Subcutaneous adipose tissue (tissue), 4 donors: ENCODE data around the gene SULT1A1. TPM values are rescaled to one million over a fixed set of nuclear protein-coding genes. Genes with fewer than 3 reads are reported as not detected.

Experiments
- total RNA-seq, 4 donors: library from RNA; depleted of rRNA; stranded (reverse); fragments of >200 nt; gene quantifications; one replicate each; pipeline ENCODE4 v1.1.0, GENCODE V29; 2016
- TF ChIP-seq, protein P1 (sequence below): fragments of 450-650 bp; IDR thresholded peaks from one replicate; pipeline ENCODE4 v1.5.1; 2016; ENCODE audit warnings: low read depth, mild to moderate bottlenecking, control low read depth, antibody characterized with exemption, moderate library complexity

Gene SULT1A1
- total RNA-seq, 4 donors from 2014 or later, result 15.8 to 51.3 (median 35.4) TPM

- TF ChIP-seq, protein P1, sequence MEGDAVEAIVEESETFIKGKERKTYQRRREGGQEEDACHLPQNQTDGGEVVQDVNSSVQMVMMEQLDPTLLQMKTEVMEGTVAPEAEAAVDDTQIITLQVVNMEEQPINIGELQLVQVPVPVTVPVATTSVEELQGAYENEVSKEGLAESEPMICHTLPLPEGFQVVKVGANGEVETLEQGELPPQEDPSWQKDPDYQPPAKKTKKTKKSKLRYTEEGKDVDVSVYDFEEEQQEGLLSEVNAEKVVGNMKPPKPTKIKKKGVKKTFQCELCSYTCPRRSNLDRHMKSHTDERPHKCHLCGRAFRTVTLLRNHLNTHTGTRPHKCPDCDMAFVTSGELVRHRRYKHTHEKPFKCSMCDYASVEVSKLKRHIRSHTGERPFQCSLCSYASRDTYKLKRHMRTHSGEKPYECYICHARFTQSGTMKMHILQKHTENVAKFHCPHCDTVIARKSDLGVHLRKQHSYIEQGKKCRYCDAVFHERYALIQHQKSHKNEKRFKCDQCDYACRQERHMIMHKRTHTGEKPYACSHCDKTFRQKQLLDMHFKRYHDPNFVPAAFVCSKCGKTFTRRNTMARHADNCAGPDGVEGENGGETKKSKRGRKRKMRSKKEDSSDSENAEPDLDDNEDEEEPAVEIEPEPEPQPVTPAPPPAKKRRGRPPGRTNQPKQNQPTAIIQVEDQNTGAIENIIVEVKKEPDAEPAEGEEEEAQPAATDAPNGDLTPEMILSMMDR, result no peak
Observed at GRCh38 chr16:28573738-28574718, 35.8 kb downstream of the SULT1A1 start.

- TF ChIP-seq, protein P1, result no peak
Observed at GRCh38 chr16:28572696-28573510, 36.9 kb downstream of the SULT1A1 start.

DNA sequence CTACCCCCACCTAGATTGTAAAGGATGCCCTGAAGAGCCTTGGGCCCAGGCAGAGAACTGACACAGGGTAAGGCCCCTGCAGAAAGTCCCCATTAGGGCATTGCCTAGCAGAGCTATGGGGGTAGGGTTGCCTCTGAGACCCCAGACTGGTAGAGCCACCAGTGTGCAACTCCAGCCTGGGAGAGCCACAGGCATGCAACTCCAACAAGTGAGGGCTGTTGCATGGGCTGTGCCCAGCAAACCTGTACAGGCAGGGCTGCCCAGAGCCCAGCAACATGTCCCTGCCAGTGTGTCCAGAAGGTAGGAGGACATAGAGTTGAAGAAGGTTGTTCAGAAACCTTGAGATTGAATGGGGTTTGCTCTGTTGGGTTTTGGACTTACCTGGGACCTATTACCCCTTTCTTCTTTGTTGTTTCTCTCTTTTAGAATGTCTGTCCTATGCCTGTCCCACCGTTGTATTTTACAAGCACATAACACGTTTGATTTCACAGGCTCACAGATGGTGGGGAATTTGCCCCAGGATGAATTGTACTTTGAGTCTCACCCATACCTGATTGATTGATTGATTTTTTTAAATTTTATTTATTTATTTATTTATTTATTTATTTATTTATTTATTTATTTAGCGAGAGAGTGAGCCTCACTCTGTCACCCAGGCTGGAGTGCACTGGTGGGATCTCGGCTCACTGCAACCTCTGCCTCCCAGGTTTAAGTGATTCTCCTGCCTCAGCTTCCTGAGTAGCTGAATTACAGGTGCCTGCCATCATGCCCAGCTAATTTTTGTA is 39.7 kb downstream of the SULT1A1 start:
- TF ChIP-seq, protein P1, result no peak

- TF ChIP-seq, protein P1, result no peak
Observed at GRCh38 chr16:28569021-28569420, 40.8 kb downstream of the SULT1A1 start.

GRCh38 chr16:28567292-28567691 is 42.6 kb downstream of the SULT1A1 start:
- TF ChIP-seq, protein P1, result no peak

- TF ChIP-seq, protein P1, result no peak
Observed at GRCh38 chr16:28563218-28563617, 46.6 kb downstream of the SULT1A1 start.
